Measurements from ENCODE around the gene USP17L20. TPM values are rescaled to one million over a fixed set of nuclear protein-coding genes. Genes with fewer than 3 reads are reported as not detected.
A peak's percentile ranks its signal among the peaks of the same experiment; 100 is the strongest.
"Not testable (repeated sequence)": the region's sequence is repeated elsewhere in the genome, so short reads cannot be mapped to it uniquely, and the experiment has no call there.

The USP17L20 gene, protein sequence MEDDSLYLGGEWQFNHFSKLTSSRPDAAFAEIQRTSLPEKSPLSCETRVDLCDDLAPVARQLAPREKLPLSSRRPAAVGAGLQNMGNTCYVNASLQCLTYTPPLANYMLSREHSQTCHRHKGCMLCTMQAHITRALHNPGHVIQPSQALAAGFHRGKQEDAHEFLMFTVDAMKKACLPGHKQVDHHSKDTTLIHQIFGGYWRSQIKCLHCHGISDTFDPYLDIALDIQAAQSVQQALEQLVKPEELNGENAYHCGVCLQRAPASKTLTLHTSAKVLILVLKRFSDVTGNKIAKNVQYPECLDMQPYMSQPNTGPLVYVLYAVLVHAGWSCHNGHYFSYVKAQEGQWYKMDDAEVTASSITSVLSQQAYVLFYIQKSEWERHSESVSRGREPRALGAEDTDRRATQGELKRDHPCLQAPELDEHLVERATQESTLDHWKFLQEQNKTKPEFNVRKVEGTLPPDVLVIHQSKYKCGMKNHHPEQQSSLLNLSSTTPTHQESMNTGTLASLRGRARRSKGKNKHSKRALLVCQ
- total RNA-seq: not detected in 2 replicates
- long read RNA-seq: 0 reads

DNA sequence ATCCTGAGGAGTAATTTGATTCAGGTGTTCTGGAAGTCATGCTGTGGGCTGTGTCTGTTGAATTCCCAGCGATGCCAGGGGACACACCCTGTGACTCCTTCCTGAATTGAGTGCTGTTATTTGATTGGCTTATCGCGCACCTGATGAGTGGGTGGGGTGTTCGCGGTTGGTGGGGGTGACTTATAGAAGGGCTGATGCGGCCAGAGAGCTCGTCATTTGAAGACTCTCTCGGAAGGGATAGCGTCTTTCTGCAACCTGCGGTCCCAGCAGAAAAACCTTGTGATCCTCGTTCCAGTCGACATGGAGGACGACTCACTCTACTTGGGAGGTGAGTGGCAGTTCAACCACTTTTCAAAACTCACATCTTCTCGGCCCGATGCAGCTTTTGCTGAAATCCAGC, at the start of gene USP17L20:
Gene USP17L20 (plus strand): TSS at position 301 of the 400 bp plus-strand sequence. CDS start 0 bp downstream, at position 301.
- H3K4me3 Mint-ChIP-seq (ENCODE audit: unreplicated experiment); H3K36me3 Mint-ChIP-seq (ENCODE audit: unreplicated experiment); DNase-seq (ENCODE audit: extremely low spot score, unreplicated experiment); H3K4me1 Mint-ChIP-seq (ENCODE audit: unreplicated experiment); H3K27me3 Mint-ChIP-seq (ENCODE audit: unreplicated experiment); H3K27ac Mint-ChIP-seq (ENCODE audit: unreplicated experiment); H3K9me3 Mint-ChIP-seq (ENCODE audit: unreplicated experiment): not testable (repeated sequence)

DNA sequence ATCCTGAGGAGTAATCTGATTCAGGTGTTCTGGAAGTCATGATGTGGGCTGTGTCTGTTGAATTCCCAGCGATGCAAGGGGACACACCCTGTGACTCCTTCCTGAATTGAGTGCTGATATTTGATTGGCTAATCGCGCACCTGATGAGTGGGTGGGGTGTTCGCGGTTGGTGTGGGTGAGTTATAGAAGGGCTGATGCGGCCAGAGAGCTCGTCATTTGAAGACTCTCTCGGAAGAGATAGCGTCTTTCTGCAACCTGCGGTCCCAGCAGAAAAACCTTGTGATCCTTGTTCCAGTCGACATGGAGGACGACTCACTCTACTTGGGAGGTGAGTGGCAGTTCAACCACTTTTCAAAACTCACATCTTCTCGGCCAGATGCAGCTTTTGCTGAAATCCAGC, 47.6 kb upstream of the USP17L20 start, which contains the start of gene USP17L10:
Gene USP17L10 (plus strand): TSS at position 301 of the 400 bp plus-strand sequence. CDS start 0 bp downstream, at position 301.
- DNase-seq (ENCODE audit: extremely low spot score, unreplicated experiment); H3K9me3 Mint-ChIP-seq (ENCODE audit: unreplicated experiment); H3K4me3 Mint-ChIP-seq (ENCODE audit: unreplicated experiment); H3K4me1 Mint-ChIP-seq (ENCODE audit: unreplicated experiment); H3K36me3 Mint-ChIP-seq (ENCODE audit: unreplicated experiment); H3K27me3 Mint-ChIP-seq (ENCODE audit: unreplicated experiment); H3K27ac Mint-ChIP-seq (ENCODE audit: unreplicated experiment): not testable (repeated sequence)

DNA sequence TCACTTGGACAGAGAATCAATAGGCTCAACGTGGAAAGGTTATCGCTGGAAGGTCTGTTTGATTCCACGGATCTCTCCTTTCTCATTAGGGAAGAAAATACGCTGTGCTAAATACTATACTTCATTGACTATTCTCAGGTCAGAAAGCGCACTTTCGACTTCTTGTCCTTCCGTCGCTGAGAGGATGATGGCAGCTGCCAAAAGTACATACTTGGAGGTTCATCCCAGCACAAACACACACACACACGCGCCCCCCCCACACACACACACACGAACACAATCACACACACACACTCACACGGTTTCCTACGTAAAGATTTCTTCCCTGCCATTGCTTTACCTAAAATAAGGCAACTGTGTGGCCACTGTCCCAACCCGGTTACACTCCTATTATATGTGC, 43.2 kb upstream of the USP17L20 start:
- not testable (repeated sequence) for H3K9me3 Mint-ChIP-seq (ENCODE audit: unreplicated experiment); H3K27ac Mint-ChIP-seq (ENCODE audit: unreplicated experiment); H3K27me3 Mint-ChIP-seq (ENCODE audit: unreplicated experiment); H3K4me1 Mint-ChIP-seq (ENCODE audit: unreplicated experiment); H3K36me3 Mint-ChIP-seq (ENCODE audit: unreplicated experiment); H3K4me3 Mint-ChIP-seq (ENCODE audit: unreplicated experiment)
- DNase-seq (ENCODE audit: extremely low spot score, unreplicated experiment): peak; percentile 2

DNA sequence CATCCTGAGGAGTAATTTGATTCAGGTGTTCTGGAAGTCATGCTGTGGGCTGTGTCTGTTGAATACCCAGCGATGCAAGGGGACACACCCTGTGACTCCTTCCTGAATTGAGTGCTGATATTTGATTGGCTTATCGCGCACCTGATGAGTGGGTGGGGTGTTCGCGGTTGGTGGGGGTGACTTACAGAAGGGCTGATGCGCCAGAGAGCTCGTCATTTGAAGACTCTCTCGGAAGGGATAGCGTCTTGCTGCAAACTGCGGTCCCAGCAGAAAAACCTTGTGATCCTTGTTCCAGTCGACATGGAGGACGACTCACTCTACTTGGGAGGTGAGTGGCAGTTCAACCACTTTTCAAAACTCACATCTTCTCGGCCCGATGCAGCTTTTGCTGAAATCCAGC, 42.8 kb upstream of the USP17L20 start, which contains the start of gene USP17L11:
Gene USP17L11 (plus strand): TSS at position 301 of the 400 bp plus-strand sequence. CDS start 0 bp downstream, at position 301.
- not testable (repeated sequence) for DNase-seq (ENCODE audit: extremely low spot score, unreplicated experiment); H3K27ac Mint-ChIP-seq (ENCODE audit: unreplicated experiment); H3K27me3 Mint-ChIP-seq (ENCODE audit: unreplicated experiment); H3K9me3 Mint-ChIP-seq (ENCODE audit: unreplicated experiment); H3K4me1 Mint-ChIP-seq (ENCODE audit: unreplicated experiment); H3K4me3 Mint-ChIP-seq (ENCODE audit: unreplicated experiment); H3K36me3 Mint-ChIP-seq (ENCODE audit: unreplicated experiment)

DNA sequence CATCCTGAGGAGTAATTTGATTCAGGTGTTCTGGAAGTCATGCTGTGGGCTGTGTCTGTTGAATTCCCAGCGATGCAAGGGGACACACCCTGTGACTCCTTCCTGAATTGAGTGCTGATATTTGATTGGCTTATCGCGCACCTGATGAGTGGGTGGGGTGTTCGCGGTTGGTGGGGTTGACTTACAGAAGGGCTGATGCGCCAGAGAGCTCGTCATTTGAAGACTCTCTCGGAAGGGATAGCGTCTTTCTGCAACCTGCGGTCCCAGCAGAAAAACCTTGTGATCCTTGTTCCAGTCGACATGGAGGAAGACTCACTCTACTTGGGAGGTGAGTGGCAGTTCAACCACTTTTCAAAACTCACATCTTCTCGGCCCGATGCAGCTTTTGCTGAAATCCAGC, 38.1 kb upstream of the USP17L20 start, which contains the start of gene USP17L12:
Gene USP17L12 (plus strand): TSS at position 301 of the 400 bp plus-strand sequence. CDS start 0 bp downstream, at position 301.
- not testable (repeated sequence) for H3K27ac Mint-ChIP-seq (ENCODE audit: unreplicated experiment); H3K9me3 Mint-ChIP-seq (ENCODE audit: unreplicated experiment); H3K4me1 Mint-ChIP-seq (ENCODE audit: unreplicated experiment); H3K4me3 Mint-ChIP-seq (ENCODE audit: unreplicated experiment); H3K27me3 Mint-ChIP-seq (ENCODE audit: unreplicated experiment); DNase-seq (ENCODE audit: extremely low spot score, unreplicated experiment); H3K36me3 Mint-ChIP-seq (ENCODE audit: unreplicated experiment)

DNA sequence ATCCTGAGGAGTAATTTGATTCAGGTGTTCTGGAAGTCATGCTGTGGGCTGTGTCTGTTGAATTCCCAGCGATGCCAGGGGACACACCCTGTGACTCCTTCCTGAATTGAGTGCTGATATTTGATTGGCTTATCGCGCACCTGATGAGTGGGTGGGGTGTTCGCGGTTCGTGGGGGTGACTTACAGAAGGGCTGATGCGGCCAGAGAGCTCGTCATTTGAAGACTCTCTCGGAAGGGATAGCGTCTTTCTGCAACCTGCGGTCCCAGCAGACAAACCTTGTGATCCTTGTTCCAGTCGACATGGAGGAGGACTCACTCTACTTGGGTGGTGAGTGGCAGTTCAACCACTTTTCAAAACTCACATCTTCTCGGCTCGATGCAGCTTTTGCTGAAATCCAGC, 33.3 kb upstream of the USP17L20 start, which contains the start of gene USP17L13:
Gene USP17L13 (plus strand): TSS at position 301 of the 400 bp plus-strand sequence. CDS start 0 bp downstream, at position 301.
- H3K4me1 Mint-ChIP-seq (ENCODE audit: unreplicated experiment); H3K27me3 Mint-ChIP-seq (ENCODE audit: unreplicated experiment); H3K36me3 Mint-ChIP-seq (ENCODE audit: unreplicated experiment); H3K27ac Mint-ChIP-seq (ENCODE audit: unreplicated experiment); H3K4me3 Mint-ChIP-seq (ENCODE audit: unreplicated experiment); H3K9me3 Mint-ChIP-seq (ENCODE audit: unreplicated experiment); DNase-seq (ENCODE audit: extremely low spot score, unreplicated experiment): not testable (repeated sequence)

DNA sequence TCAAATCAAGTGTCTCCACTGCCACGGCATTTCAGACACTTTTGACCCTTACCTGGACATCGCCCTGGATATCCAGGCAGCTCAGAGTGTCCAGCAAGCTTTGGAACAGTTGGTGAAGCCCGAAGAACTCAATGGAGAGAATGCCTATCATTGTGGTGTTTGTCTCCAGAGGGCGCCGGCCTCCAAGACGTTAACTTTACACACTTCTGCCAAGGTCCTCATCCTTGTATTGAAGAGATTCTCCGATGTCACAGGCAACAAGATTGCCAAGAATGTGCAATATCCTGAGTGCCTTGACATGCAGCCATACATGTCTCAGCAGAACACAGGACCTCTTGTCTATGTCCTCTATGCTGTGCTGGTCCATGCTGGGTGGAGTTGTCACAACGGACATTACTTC, 27.7 kb upstream of the USP17L20 start:
- not testable (repeated sequence) for H3K4me1 Mint-ChIP-seq (ENCODE audit: unreplicated experiment); H3K27ac Mint-ChIP-seq (ENCODE audit: unreplicated experiment); H3K9me3 Mint-ChIP-seq (ENCODE audit: unreplicated experiment); H3K36me3 Mint-ChIP-seq (ENCODE audit: unreplicated experiment); H3K27me3 Mint-ChIP-seq (ENCODE audit: unreplicated experiment); H3K4me3 Mint-ChIP-seq (ENCODE audit: unreplicated experiment)
- DNase-seq (ENCODE audit: extremely low spot score, unreplicated experiment): peak; percentile 70

DNA sequence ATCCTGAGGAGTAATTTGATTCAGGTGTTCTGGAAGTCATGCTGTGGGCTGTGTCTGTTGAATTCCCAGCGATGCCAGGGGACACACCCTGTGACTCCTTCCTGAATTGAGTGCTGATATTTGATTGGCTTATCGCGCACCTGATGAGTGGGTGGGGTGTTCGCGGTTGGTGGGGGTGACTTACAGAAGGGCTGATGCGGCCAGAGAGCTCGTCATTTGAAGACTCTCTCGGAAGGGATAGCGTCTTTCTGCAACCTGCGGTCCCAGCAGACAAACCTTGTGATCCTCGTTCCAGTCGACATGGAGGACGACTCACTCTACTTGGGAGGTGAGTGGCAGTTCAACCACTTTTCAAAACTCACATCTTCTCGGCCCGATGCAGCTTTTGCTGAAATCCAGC, 23.8 kb upstream of the USP17L20 start, which contains the start of gene USP17L15:
Gene USP17L15 (plus strand): TSS at position 301 of the 400 bp plus-strand sequence. CDS start 0 bp downstream, at position 301.
- H3K27ac Mint-ChIP-seq (ENCODE audit: unreplicated experiment); H3K9me3 Mint-ChIP-seq (ENCODE audit: unreplicated experiment); DNase-seq (ENCODE audit: extremely low spot score, unreplicated experiment); H3K4me1 Mint-ChIP-seq (ENCODE audit: unreplicated experiment); H3K4me3 Mint-ChIP-seq (ENCODE audit: unreplicated experiment); H3K36me3 Mint-ChIP-seq (ENCODE audit: unreplicated experiment); H3K27me3 Mint-ChIP-seq (ENCODE audit: unreplicated experiment): not testable (repeated sequence)

DNA sequence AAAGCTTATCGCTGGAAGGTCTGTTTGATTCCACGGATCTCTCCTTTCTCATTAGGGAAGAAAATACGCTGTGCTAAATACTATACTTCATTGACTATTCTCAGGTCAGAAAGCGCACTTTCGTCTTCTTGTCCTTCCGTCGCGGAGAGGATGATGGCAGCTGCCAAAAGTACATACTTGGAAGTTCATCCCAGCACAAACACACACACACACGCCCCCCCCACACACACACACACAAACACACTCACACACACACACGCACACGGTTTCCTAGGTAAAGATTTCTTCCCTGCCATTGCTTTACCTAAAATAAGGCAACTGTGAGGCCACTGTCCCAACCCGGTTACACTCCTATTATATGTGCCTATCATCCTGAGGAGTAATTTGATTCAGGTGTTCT, 19.5 kb upstream of the USP17L20 start:
- H3K4me3 Mint-ChIP-seq (ENCODE audit: unreplicated experiment); H3K36me3 Mint-ChIP-seq (ENCODE audit: unreplicated experiment); H3K27ac Mint-ChIP-seq (ENCODE audit: unreplicated experiment); H3K4me1 Mint-ChIP-seq (ENCODE audit: unreplicated experiment); H3K27me3 Mint-ChIP-seq (ENCODE audit: unreplicated experiment); H3K9me3 Mint-ChIP-seq (ENCODE audit: unreplicated experiment): not testable (repeated sequence)
- peak; percentile 25 for DNase-seq (ENCODE audit: extremely low spot score, unreplicated experiment)

DNA sequence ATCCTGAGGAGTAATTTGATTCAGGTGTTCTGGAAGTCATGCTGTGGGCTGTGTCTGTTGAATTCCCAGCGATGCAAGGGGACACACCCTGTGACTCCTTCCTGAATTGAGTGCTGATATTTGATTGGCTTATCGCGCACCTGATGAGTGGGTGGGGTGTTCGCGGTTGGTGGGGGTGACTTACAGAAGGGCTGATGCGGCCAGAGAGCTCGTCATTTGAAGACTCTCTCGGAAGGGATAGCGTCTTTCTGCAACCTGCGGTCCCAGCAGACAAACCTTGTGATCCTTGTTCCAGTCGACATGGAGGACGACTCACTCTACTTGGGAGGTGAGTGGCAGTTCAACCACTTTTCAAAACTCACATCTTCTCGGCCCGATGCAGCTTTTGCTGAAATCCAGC, 14.3 kb upstream of the USP17L20 start, which contains the start of gene USP17L17:
Gene USP17L17 (plus strand): TSS at position 301 of the 400 bp plus-strand sequence. CDS start 0 bp downstream, at position 301.
- H3K4me1 Mint-ChIP-seq (ENCODE audit: unreplicated experiment); DNase-seq (ENCODE audit: extremely low spot score, unreplicated experiment); H3K36me3 Mint-ChIP-seq (ENCODE audit: unreplicated experiment); H3K27ac Mint-ChIP-seq (ENCODE audit: unreplicated experiment); H3K27me3 Mint-ChIP-seq (ENCODE audit: unreplicated experiment); H3K9me3 Mint-ChIP-seq (ENCODE audit: unreplicated experiment); H3K4me3 Mint-ChIP-seq (ENCODE audit: unreplicated experiment): not testable (repeated sequence)

DNA sequence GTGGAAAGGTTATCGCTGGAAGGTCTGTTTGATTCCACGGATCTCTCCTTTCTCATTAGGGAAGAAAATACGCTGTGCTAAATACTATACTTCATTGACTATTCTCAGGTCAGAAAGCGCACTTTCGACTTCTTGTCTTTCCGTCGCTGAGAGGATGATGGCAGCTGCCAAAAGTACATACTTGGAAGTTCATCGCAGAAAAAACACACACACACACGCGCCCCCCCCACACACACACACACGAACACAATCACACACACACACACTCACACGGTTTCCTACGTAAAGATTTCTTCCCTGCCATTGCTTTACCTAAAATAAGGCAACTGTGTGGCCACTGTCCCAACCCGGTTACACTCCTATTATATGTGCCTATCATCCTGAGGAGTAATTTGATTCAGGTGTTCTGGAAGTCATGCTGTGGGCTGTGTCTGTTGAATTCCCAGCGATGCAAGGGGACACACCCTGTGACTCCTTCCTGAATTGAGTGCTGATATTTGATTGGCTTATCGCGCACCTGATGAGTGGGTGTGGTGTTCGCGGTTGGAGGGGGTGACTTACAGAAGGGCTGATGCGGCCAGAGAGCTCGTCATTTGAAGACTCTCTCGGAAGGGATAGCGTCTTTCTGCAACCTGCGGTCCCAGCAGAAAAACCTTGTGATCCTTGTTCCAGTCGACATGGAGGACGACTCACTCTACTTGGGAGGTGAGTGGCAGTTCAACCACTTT, 9.8 kb upstream of the USP17L20 start, which contains the start of gene USP17L18:
Gene USP17L18 (plus strand): TSS at position 678 of the 728 bp plus-strand sequence. CDS start 0 bp downstream, at position 678.
- H3K36me3 Mint-ChIP-seq (ENCODE audit: unreplicated experiment); H3K4me1 Mint-ChIP-seq (ENCODE audit: unreplicated experiment); H3K4me3 Mint-ChIP-seq (ENCODE audit: unreplicated experiment); H3K9me3 Mint-ChIP-seq (ENCODE audit: unreplicated experiment); H3K27ac Mint-ChIP-seq (ENCODE audit: unreplicated experiment); H3K27me3 Mint-ChIP-seq (ENCODE audit: unreplicated experiment): not testable (repeated sequence)
- peak; percentile 83 for DNase-seq (ENCODE audit: extremely low spot score, unreplicated experiment)
